NCI-H2196 (cell line): ENCODE data around the gene PGM2.
"Not testable (repeated sequence)": the region's sequence is repeated elsewhere in the genome, so short reads cannot be mapped to it uniquely, and the experiment has no call there.

Experiments used
- DNase-seq: peaks from one replicate; lab custom pipeline; 2025; ENCODE audit not compliant: unreplicated experiment; lab: John Stamatoyannopoulos, UW

The PGM2 gene

DNA sequence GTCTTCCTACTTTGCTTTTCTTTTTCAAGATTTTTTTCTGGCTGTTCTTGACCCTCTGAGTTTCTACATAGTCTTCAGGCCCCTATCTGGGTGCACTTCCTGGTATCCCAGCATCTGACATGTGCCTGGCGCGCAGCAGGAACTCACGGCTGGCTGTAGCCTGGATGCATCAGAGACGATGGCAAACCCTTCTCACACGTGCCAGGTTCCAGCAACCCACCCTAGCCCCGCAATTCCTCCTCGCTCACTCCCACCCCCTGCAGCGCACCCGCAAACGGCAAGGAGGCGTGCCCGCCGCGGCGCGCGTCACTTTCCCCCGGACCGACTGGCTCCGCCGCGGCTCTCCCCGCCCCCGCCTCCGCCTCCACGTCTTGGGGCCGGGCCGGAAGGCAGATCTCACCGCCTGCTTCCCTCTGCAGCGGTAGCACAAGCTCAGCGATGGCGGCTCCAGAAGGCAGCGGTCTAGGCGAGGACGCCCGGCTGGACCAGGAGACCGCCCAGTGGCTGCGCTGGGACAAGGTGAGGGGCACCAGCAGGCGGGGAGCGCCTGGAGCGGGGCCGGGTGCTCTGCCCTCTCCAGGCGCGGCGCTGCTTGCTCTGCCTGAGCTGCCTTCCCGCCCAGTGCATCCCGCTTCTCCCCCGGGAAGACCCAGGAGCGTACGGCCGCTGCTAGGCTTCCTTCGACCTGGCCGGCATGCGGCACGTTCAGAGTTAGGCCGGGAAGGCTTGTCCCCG is at the start of gene PGM2:
TSS of gene PGM2 (plus strand) at position 392 of the 735 bp plus-strand sequence. CDS start at position 439, 47 bp downstream.
- DNase-seq: peak; percentile 78

DNA sequence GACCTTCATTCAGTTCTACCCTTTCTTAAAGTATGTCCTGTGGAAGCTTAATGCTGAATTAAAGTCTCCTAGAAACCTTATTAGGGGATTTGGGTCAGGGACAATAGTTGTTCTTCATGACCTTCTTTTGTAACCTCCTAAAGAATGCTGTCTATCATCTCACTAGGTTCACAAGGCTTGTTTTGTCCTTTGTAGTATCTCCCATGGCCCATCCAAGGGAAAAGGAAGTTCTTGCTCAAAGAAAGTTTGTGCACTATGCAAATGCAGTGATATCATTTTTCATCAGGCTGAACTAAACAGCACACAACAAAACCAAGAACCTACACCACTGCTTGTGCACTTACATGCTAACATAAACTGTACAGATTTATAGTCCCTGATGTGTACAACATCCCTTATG is 46.6 kb upstream of the PGM2 start:
- DNase-seq: no peak

DNA sequence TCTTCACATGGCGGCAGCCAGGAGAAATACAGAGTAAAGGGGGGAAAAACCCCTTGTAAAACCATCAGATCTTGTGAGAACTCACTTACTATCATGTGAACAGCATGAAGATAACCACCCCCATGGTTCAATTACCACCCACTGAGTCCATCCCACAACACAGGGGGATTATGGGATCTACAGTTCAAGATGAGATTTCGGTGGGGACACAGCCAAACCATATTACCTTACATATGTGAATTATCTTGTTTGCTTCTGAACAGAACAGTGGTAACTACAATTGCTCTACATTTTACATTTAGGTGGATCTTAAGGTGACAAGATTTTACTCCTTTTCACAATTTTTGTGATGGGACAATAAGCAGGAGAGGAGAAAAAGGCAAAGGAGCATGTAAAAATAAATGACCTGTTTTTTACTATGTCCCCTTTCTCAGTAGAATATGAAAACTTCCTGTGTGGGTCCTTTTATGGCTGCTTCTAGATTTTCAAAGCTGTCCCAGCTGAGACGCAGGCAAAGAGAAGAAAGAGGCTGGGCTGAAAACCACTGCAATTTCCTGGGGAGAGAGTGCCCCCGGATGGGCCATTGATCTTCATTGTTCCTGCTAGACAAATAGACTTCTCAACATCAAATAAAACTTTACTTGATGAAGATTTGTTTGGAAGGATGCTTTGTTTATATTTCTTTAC is 45.9 kb upstream of the PGM2 start:
- no peak for DNase-seq

DNA sequence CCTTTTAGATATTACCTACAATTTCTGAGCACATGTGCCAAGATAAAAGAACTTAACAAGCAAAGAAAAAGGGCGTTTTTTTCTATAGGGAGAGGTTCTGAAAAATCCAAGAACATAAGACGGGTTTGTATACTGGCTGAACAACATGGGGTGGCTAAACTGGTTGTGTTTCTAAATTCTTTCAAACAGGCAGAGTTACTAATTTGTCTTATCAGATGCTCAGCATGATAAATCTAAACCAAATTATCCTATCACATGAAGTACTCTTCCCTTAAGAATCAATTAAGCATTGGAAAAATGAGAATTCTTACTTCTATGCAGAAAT is 45.4 kb upstream of the PGM2 start:
- DNase-seq: no peak

DNA sequence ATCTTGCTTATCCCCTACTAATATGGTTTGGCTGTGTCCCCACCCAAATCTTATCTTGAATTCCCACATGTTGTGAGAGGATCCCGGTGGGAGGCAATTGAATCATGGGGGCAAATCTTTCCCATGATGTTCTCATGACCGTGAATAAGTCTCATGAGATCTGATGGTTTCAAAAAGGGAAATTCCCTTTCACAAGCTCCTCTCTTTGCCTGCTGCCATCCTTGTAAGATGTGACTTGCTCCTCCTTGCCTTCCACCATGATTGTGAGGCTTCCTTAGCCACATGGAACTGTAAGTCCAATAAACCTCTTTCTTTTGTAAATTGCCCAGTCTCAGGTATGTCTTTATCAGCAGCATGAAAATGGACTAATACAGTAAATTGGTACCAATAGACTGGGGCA is 40.2 kb upstream of the PGM2 start:
- not testable (repeated sequence) for DNase-seq

DNA sequence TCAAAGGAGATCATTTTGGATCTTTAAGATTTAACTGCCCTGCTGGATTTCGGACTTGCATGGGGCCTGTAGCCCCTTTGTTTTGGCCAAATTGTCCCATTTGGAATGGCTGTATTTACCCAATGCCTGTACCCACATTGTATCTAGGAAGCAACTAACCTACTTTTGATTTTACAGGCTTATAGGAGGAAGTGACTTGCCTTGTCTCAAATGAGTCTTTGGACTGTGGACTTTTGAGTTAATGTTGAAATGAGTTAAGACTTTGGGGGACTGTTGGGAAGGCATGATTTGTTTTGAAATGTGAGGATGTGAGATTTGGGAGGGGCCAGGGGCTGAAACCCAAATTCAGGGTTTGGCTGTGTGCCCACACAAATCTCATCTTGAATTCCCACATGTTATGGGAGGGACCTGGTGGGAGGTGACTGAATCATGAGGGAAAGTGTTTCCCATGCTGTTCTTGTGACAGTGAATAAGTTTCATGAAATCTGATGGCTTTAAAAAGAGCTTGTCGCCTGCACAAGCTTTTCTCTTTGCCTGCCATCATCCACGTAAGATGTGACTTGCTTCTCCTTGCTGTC is 38.5 kb upstream of the PGM2 start:
- not testable (repeated sequence) for DNase-seq

DNA sequence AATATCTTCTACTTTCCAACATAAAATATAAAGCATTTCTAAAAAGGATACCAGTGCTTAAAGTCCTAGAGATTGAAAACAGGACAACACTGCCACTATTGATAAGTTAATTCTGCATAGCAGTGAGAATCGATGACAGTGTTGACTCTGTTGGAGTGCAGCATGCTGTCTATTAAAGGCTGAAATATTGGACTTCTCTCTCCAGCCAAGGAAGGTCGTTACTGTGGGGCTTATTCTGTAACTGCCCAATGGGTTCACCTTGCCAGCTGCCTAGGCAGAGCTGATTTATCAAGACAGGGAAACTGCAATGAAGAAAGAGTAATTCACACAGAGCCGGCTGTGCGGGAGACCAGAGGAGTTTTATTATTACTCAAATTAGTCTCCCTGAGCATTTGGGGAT is 37.7 kb upstream of the PGM2 start:
- no peak for DNase-seq

DNA sequence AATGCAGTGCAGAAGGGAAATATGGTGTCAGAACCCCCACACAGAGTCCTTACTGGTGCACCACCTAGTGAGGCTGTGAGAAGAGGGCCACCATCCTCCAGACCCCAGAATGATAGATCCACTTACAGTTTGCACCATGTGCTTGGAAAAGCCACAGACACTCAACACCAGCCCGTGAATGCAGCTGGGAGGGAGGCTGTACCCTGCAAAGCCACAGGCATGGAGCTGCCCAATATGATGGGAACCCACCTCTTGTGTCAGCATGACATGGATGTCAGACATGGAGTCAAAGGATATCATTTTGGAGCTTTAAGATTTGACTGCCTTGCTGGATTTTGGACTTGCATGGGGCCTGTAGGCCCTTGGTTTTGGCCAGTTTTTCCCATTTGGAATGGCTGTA is 34.2 kb upstream of the PGM2 start:
- DNase-seq: no peak

DNA sequence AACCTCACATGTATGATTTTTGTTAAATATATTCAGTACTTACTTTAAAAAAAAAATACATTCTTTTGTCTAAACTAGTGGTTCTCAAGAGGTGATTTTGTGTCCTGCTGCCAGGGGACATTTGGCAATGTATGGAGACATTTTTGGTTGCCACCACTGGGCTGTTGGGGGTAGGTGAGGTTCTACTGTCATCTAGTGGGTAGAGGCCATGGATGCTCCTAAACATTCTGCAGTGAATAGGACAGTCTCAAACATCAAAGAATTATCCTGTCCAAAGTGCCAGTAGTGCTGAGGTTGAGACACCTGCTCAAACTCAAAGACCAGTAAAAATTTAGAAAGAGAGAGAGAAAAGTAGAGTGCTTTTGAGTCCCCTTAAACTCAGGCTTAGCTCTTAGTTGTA is 32.9 kb upstream of the PGM2 start:
- no peak for DNase-seq

DNA sequence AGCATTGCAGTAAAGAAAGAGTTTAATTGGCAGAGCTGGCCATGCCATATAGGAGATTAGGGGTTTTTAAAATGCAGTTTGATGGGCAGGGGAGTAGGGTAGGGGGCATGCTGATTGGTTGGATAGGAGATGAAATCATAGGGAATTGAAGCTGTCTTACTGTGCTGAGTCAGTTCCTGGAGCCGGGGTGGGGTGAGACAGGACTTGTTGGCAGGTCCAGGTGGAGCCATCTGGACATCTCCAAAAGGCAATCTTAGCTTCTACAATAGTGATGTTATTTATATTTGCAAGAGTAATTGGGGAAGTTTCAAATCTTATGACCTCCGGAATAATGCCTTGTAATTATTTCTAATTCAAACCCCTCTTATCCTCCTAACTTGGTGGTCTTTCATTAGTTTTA is 32.4 kb upstream of the PGM2 start:
- no peak for DNase-seq

DNA sequence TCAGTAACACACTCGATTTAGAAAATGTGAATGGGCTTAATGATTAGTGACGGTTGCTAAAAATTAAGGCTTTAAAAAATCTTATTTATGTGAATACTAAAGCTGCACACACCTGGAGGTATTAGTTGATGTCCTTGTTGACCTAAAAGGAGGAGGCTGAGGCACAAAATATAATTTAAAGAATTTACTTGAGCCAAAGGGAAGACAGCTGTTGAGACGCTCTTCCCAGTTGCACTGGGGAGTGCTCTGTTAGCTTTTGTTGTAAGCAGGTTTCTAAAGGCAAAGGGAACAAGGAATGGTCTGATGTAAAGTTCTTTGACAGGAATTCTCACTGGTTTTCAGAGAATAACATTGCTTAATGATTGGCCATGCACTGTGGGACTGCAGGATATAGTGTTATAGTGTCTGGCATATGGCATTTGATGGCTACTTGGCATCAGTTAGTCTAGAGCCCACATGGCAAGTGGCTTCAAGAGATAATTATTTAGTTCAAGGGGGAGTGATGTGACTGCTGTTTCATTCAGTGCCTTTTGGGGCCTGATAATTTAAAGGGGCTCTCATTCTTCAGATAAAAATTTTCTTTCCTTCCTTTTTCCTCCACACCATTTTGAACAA is 30.8 kb upstream of the PGM2 start:
- no peak for DNase-seq

DNA sequence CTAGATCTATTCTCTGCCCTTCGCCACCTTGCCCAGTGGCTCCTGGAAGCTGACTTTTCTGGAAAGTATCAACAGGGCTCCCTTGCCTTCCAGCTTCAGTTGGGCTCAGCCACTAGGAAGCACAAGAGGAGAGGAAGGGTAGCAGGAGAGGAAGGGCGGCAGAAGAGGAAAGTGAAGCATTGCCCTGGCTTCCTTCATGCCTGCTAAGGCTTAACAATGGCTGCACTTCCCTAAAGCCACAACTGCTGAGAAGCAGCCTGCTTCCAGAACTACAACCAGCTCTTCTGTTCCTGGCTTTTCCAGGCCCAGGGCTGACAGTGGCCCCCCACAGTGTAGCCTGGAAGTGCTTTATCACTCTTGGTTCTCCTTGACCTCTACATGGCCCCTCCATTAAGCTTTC is 29.1 kb upstream of the PGM2 start:
- no peak for DNase-seq

DNA sequence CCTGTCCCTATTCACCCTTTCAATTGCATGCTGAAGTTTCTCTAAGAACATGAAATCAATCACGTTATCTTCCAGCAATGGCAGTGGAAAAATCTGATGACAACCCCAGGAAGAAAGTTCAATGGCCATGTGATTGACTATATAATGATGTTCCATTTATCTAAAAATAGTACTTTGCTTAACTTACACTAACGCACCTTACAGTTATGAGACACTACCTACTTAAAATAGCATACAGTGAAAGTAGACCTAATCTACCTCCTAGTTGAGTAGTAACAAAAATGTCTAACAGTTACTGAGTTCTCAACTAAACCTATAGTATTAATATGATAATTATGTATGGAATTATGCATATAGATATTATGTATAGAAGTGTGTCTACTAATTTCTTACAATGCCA is 28.6 kb upstream of the PGM2 start:
- no peak for DNase-seq

DNA sequence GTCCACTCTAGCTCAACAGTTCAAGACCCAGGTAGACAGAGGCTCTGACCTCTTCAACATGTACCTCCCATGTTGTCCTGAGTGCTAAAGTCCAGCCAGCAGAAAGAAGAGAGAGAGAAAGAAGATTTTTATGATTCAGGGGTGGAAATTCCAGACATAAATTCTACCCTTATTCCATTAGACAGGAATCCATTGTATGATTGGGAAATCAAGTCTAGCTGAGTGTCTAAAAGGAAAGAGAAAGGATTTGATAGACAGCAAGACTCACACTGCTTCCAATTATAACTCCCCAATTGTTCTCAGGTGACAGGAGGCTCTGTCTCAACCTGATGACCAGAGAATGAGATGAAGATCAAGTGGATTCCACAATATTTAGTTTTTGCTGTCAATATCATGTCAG is 27.9 kb upstream of the PGM2 start:
- no peak for DNase-seq

DNA sequence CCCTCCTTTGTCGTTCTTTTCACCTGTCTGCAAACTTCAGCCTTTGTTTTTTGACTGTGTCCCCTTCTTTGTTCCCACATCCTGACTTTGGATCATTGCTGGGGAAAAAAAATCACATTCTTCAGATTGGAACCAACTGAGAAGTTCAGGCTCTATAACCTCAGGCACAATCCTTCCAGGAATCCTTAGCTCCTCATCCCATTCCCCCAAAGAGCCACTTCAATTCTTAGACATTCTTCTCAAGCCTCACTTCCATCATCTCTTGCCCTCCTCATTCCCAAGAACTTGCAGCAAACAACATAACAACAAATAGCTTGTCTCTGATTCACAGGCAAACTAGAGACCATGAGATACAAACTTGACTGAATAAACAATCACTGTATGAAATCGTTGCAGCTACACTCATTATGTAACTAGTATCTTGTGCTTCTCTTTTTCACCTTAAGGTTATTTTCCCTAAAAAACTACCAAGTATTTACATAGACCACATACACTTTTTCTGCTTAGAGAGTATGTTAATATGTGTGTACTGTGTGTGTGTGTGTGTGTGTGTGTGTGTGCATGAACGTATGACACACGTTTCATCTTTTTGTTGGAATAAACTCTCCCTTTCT is 26.4 kb upstream of the PGM2 start:
- DNase-seq: no peak

DNA sequence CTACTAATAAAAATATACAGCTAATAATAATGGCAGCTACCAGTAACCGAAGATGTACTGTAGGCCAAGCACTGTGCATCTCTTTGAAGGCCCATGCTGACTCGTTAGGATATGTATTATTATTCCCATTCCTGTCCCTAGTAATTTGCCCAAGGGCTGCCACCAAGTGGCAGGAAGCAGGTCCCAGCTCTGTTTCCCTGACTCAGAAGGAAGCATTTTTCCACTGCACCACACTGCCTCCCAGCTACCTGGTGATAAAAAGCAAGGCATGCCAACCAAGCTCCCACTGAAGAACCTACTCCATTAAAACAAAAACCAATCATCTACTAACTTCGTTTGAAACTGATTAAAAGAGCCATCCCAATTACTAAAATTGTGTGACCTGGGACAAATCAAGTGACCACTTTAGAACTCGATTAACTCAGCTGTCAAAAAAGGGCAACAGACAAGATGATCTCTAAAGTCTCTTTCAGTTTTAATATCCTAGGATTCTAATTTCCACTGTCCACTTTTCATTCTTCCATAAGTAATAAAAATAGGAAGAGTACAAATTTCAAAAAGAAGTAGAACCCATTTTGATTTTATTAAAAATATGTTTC is 24.3 kb upstream of the PGM2 start:
- DNase-seq: peak; percentile 62

DNA sequence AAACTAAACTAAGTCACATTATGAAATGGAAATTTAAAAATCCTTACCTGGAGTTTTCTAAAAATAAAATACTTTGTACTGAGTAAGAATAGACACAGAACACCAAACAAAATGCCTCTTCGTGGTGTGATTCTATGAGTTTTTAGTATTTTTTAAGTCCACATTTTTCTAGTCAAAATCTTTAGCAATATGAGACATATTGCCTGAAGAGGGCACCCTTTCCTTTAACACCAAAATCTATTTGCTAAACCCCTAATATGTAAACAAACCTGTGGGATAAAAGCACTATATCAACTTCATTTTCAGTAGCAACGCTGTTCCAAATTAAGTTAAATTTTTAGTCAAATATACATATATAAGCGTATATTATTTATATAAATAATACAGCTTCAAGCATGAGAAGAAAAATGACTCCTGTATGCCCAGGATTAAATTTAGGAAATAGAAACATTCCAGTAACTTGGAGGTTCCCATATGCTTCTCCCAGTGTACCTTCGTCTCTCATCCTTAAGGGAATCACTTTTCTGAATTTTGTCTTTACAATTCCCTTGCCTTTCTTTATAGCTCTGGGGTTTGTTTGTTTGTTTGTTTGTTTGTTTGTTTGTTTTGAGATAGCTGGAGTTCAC is 23.0 kb upstream of the PGM2 start:
- peak; percentile 41 for DNase-seq

DNA sequence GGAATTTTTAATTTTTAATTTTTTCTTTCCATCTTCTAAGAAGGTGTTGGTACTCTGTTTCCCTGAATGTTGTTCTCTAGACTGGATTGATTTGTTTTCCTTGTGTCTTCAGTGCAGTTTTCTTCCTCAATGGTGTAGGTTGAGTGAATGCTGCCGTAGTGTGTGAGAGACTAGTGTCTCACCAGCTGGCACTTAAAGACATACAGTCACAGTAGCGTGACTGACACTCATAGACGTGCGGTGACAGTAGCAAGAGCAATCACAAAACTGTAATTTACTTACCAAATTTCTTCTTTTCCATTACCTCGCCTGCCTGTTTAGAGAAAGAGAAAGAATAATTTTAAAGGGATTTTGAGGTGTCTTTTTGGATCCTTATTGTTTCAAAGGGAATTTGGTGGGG is 21.4 kb upstream of the PGM2 start:
- DNase-seq: no peak

DNA sequence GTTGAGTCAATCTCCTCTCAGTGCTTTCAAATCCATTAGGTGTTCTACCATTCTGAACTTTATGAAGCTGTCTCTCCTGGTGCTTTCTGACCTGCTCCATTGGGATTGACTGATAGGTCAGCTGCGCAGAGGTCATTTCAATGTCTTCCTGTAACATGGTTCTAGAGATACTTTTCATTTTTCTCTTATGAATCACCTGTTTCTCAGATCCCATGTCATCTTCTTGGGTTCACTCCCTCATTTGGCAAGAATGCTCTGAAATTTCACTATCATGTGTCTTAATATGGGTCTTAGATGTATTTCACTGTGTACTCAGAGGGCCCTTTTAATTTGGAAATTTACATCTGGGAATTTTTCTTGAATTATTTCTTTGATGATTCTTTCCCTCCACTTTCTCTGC is 13.8 kb upstream of the PGM2 start:
- DNase-seq: no peak

DNA sequence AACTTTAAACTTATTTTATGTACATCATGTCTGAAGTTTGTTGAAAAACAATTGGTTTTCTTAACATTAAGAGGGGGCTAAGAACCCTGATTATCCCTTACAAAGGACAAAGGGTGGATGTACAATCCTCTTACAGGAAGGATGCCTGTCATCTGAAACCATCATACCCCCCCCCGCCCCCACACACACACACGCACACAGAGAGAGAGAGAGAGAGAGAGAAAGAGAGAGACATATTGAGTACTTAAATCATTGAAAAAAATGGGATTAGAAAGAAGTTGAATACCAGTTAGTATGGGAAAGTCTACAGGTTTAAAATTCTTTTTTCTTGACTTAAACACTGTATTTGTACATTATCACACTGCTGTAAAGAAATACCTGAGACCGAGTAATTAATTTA is 10.9 kb upstream of the PGM2 start:
- no peak for DNase-seq

DNA sequence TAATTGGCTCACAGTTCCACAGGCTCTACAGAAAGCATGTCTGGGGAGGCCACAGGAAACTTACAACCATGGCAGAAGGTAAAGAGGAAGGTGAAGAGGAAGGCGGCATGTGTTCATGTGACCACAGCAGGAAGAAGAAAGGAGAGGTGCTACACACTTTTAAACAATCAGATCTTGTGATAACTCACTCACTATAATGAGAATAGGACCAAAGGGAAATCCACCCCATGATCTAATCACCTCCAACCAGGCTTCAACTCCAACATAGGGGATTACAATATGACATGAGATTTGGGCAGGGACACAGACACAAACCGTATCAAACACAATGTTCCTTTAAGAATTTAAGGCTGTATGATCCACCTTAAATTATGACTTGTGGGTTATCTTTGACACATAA is 10.5 kb upstream of the PGM2 start:
- DNase-seq: no peak
